Airway epithelial cell (primary cell): ENCODE data around the gene ABHD17A. TPM values are rescaled to one million over a fixed set of nuclear protein-coding genes. Genes with fewer than 3 reads are reported as not detected.

Source experiments
- total RNA-seq: library from RNA; depleted of rRNA; stranded (reverse); fragments of >200 nt; gene quantifications from 2 replicates; pipeline ENCODE4 v1.2.3, GENCODE V29; 2015

The ABHD17A gene
- total RNA-seq = 126 and 133 TPM in 2 replicates

GRCh38 chr19:1885398-1886119, at the start of gene ABHD17A:
Gene ABHD17A, minus strand, starts transcription at chr19:1885496. Its CDS starts 3,930 bp downstream, at chr19:1881566.

DNA sequence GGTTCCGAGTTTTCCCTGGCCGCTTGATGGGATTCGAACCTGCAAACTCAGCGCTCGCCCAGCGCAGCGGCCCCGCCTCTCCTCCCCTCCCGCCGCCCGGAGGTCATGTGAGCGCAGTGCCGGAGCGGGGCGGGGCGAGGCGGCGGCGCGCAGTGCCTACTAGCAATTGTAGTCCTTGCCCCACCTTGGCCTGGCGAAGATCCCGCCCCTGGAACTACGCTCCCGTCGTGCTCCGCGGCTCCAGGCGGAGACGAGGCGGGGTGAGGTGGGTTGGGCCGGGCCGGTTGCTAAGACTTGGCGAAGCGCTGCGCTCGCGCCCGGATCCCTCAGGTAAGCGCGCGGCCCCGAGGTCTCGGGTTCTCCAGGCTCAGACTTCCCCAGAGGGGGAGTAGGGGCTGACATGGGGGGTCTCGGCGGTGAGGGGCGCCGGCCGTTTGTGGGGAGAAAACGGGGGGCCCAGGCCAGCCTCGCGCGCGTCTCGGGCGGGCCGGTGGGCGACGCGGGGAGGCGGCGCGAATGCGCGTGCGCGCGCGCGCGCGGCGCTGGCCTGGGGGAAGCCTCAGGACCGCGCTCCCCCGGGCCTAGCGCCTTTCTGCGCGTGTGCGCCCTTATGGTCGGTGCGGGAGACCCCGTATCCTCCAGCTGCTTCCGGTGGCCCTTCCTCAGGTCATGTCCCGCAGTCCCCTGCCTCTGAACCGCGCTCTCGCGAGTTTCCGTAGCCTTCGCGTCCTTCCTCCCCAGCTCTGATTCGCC, 20.0 kb upstream of the ABHD17A start, which contains the start of the genes ADAT3 and SCAMP4:
Gene ADAT3 (plus strand): TSS at position 290 of the 753 bp plus-strand sequence. CDS start 6,649 bp downstream, outside the sequence.
Gene SCAMP4 (plus strand): TSS at position 290 of the 753 bp plus-strand sequence. CDS start 9,621 bp downstream, outside the sequence.

GRCh38 chr19:1863328-1863637, 22.0 kb downstream of the ABHD17A start, which contains the start of gene KLF16:
Gene KLF16, minus strand, starts transcription at chr19:1863579. Its CDS starts 82 bp downstream, at chr19:1863497.

GRCh38 chr19:1848399-1849131, 36.7 kb downstream of the ABHD17A start, which contains the start of gene REXO1:
Gene REXO1, minus strand, starts transcription at chr19:1848483. Its CDS starts 125 bp downstream, at chr19:1848358.

Other genes with a start within 250 kb of the ABHD17A start
- gene TCF3, start 232.9 kb downstream of the ABHD17A start, total RNA-seq = 156 and 180 TPM in 2 replicates
- 0.28 TPM in 2 replicates for gene ONECUT3, start 132.0 kb downstream of the ABHD17A start, total RNA-seq
- 0.28 and 1.4 TPM in 2 replicates for gene ATP8B3, start 73.2 kb downstream of the ABHD17A start, total RNA-seq
- 16.8 and 22.7 TPM in 2 replicates for gene REXO1, start 37.0 kb downstream of the ABHD17A start, total RNA-seq
- gene KLF16, start 21.9 kb downstream of the ABHD17A start, total RNA-seq = 19.2 and 22.6 TPM in 2 replicates
- 9.6 and 12.4 TPM in 2 replicates for gene ADAT3, start 19.9 kb upstream of the ABHD17A start, total RNA-seq
- 84.6 and 136 TPM in 2 replicates for gene SCAMP4, start 19.9 kb upstream of the ABHD17A start, total RNA-seq
- 79.0 and 82.8 TPM in 2 replicates for gene CSNK1G2, start 55.7 kb upstream of the ABHD17A start, total RNA-seq
- gene BTBD2, start 130.2 kb upstream of the ABHD17A start, total RNA-seq = 64.8 and 101 TPM in 2 replicates
- gene MKNK2, start 165.7 kb upstream of the ABHD17A start, total RNA-seq = 348 and 384 TPM in 2 replicates
- gene MOB3A, start 210.8 kb upstream of the ABHD17A start, total RNA-seq = 40.6 and 53.2 TPM in 2 replicates
- gene IZUMO4, start 211.4 kb upstream of the ABHD17A start, total RNA-seq = 4.3 and 4.4 TPM in 2 replicates